Measurements from ENCODE around the gene MBNL3.

Gene MBNL3

DNA sequence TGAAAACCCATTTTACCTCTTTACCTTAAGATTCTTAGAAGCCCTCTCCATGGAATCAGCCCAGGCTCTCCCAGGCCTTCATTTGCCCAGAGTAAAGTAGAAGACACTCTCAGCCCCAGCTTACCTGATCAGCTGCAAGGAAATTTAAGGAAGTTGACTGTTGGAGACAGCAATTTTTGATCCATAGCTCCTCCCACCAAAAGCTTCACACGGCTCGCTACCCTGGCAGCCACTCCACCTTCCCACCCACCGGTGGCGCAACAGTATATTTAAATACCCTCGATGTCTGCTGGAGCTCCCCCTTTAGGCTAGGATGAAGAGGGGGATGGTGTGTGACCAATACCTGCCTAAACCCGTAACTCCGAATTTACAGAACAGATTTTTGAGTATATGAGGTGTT, 75.4 kb downstream of the MBNL3 start:
- DNase-seq: no peak

DNA sequence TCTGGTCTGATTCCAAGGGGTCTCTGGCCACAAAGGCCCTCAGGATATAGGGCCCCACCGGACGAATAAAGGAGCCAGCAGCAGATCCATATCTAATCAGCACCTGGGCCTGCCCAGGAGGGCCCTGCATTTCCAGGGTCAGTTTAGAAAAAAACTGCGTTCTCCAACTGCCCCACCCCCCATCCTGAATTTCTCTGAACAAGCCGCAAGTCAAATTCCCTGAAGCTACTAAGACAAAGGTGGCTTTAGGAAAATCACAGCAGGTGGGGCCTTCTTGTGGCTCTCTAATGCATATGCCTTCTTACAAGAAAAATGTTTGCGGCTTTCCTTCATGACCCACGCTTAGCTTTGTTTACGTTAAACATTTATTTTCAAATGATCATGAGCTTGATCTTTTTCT, 76.6 kb downstream of the MBNL3 start:
- no peak for DNase-seq

DNA sequence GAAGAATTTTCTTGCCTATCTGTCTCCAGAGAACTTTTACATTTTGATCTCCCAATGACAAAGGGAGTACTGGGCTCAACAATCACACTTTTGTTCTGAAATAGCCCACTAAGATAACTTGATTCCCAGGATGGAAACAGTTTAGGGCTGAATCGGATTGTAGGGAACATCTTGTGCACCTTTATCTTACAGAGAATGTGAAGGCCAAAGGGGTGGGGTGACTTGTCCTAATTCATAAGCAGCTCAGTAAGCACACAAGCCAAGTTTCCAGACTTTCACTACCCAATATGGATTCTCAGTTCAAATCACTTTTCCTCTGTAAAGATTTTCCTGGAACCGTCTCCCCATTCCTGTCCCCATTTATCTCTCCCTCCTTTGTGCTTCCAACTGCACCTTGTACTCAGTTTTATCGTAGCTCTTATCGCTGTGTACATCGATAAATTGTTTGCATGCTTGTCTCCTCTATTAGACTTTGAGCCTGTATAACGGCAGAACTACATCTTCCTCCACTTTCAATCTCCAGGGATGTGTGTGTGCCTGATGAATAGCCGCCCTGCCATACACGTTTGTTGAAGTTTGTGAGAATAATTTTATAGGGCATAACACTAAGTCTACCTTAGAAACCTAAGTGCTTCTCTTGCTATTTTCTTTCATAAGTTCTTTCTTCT, 77.4 kb downstream of the MBNL3 start:
- no peak for DNase-seq

DNA sequence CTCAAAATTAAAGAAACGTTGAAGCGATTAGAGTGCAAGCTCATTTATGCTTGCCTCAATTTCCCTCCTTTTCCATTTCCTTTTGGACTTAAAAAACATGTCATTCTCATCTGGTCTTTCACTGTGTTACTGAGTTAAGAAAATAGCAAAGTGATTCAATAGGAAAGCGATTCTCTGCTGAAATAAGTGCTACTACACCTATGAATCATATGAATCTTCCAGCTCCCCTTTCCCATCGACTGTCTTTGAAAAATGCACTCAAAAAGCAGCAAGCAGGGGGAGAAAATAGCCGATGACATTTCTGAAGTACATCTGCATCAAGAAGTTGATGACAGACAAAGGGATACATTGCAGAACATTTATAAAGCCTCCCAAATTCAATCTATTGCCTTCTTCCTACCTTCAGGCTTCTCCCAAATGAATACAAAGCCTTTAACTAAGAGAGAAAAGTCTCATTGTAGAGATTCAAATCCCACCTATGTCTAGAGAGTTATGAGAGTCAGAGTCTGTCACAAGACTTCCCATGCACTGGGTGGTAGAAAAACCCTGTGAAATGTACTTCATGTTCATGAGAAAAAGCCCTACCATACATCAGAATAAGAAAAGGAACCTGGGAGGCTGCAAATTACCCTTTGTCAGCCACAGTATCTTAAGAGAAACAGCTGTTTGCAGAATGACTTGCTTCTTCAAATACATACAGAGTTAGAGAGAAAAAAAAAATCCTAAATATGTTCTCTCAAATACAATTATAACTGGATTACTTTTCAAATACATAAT, 78.9 kb downstream of the MBNL3 start:
- DNase-seq: no peak

DNA sequence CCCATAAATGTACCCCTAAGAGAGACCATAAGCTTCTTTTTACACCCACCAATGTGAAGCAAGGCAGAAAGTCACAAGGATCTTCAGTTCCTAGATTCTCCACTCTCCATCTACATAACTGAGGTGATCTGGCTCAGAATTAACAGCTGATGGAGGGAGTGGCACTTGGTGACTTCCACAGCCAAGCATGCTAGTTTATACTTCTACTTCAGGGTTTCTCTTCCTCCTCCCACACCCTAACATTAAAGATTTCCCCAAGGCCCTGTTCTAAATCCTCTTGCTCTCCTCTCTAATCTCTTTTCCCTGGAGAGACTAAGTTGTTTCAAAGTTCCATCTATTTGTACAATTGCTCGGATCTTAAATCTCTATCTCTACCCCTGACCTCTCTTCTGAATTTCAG, 81.1 kb downstream of the MBNL3 start:
- no peak for DNase-seq

DNA sequence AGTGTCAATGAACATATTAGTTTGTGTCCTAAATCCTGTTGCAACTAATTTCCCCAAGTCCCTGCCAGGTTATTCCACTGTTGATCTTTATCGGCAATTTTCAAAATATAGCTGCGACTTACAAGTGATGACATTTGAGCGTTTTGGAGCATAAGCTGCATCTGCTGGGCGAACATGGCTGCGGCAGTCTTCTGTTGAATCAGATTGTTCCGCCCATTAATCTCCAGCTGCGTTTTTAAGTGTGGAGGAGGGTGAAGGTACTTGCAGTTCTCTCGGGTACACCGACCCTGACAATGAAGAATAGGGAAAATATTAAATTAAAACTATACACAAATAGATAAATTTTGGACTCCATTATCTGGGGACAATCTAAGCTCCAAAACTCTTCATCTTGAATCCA, 82.7 kb downstream of the MBNL3 start:
- DNase-seq: no peak

DNA sequence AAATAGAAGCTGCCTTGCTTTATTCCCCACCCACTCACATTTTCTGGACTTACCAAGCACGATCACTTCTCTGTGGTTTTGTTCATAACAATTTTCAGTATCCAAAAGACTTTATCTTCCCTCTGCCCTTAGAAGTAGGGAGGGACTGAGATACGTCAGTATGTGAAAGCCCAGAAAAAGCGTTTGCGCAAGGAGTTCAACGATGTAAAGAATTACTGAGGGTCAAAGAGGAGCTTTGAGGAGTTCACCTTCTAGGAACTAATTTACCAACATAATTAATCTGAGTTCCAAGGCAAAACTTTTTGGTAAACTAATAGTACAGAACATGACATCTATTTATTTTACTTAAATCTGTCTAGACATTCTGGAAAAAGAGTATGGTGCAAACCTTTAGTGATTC, 84.6 kb downstream of the MBNL3 start:
- DNase-seq: no peak

DNA sequence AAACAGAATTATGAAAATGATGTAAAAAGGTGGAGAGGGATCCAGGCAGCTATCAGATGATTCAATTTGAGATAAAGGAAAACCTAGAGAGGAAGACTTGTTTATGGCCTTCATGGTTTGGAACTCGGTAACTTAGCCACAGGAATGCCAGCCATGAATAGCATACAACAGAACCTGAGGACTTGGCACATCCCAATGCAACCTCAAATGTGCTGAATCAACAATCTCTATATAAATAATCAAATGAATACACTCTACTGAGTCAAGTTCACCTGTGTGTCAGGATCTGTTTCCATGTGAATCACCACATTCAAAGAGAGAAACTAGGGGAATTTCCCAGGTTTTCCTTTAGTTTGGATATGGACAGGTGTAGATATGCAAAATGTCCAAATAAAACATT, 86.9 kb downstream of the MBNL3 start:
- DNase-seq: no peak

DNA sequence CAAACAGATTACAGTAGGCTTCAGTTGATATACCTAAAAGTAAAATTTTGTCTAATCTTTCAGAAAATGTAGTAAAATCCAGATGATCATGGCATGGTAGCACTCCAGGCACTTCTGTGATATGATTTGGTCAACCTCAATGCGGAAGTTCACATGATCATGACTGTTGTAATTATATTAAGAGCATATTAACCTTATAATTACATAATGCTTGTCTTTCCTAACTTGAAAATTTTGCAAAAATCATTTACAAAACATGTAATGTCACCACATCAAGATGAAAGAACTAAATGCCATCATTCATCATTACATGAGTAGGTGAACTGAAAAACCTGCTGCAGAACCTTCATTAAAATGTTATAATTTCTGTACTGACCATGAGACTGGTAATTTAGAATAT, 88.1 kb downstream of the MBNL3 start:
- no peak for DNase-seq

DNA sequence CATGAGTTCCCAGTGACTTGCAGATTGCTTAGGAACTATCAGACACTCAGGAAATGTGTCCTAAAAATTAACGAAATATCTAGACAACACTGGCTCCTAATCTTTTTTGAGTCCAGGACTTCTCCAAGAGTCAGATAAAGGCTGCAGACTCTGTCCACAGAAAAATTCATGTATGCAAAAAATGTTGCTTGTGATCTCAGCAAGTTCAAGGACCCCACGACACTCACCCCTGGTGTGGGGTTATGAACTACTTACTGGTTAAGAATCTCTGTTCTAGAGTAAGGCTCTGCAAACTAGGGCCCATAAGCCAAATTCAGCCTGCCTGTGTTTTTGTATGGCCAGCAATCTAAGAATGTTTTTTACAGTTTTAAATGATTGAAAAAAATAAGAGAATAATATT, 93.2 kb downstream of the MBNL3 start:
- DNase-seq: no peak

DNA sequence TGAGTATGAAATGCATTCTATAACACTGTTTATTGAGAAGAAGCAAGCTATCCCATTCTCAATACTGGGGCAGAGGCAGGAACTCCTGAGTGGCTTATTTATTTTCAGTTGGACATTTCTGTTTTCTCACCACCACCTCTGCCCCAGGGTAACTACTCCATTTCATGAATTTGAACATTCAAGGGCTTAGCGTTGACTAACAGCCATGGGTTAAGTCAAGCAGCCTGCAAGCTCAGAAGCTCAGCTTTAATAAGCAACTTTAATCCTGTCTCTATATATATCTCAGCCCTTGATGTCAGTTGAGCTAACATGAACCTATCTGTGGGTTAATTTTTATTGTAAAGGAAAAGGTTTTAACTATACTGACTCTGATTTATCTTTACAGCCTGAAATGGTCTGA, 93.8 kb downstream of the MBNL3 start:
- no peak for DNase-seq

DNA sequence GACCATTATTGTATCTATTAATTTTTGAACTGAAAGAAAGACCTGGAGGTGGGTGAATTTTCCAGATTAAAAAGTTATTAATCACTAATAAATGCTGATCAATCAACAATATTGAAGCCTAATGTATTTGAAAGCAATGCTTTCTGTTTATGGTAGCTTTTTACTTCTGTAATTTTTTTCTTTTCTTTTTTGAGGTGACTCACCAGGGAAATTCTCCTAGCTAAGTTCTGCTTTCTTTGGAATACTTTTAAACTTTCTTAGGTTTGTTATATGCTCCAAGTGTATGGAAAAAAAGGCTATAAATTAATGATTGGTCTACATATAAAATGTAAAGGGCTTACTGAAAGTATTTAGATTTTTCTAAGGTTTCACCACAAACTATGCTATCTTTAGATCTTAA, 94.2 kb downstream of the MBNL3 start:
- no peak for DNase-seq

DNA sequence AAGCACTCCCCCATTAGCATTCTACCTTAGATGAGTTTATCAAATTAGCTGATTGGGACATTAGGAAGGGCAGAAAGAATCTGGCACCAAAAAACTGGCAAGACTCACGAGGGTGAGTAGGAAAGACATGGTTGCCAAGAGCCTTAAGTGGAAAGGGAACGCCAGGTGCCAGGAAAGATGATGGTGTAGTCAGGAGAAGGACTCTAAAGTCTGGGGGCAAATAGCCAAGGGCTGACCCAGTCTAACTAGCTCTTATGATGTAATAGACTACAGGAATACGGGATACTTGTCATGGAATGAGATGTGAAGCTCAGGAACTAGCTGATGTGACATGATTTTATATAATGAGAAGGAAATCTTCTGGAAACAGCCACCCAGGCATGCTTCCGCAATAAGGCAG, 94.8 kb downstream of the MBNL3 start:
- no peak for DNase-seq

DNA sequence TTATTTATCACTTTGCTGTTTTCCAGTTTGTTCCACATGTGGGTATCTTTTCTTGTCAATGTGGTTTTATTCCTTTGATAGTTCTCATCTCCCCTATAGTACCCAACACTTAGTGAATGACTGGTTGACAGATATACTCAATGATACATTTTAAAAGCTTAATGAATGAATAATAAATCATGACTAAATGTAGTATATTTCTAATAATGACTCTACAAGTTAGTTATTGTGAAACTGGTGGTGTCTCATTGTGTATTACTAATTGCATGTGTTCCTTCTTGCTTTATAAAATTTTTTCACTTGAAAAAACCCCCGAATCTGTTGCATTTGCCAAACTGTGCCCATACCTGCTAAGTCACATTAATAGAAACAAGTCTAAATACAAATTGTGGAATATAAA, 95.4 kb downstream of the MBNL3 start:
- DNase-seq: no peak

DNA sequence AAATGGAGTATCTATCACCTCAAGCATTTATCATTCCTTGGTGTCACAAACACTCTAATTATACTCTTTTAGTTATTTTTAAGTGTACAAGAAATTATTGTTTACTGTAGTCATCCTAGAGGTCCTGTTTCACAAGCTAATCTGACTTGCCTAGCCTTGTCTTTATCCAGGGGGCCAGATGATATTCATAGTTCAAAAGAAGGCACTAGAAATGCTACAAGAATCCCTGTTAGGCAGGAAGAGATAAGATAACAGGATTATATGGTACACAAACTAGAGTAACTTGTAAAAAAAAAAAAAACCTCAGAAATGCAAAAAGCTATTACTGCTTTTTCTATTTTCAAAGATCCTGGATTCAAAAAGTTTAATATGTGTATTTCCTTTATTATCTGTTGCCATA, 95.8 kb downstream of the MBNL3 start:
- DNase-seq: no peak

DNA sequence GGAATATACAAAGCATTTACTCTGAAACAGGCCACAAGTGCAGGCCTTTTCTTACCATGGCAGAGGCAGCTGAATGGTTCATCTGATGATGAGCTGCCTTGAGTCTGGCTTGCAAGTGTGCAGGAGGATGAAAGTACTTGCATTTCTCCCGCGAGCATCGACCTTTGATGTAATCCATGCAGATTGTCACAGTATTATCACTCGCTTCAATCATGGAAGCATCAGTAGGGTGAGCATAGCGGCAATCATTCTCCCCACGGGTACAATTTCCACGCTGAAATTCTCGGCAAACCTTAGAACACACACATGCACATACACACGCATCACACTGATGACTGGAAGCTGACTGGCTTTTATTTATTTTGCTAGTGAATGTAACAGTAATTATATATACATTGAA, 98.0 kb downstream of the MBNL3 start:
- DNase-seq: no peak

DNA sequence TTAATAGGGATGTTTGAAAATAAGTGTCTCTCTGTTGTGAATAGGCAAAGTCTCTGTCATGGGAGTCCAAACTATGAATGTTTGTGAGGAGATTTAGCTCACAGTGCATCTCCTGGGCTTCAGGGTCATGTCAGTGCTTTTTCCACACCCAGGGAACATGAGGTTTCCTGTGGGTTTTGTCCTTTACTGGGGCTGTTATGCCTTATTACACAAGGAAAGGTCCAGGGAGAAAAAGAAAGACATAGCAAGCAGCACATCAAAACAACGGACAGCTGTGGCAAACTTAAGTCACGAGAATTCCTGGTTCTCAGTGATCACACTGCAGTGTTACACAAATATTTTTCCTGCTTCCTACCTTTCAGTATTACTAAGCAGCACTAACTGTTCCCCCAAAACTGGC, 99.4 kb downstream of the MBNL3 start:
- no peak for DNase-seq

DNA sequence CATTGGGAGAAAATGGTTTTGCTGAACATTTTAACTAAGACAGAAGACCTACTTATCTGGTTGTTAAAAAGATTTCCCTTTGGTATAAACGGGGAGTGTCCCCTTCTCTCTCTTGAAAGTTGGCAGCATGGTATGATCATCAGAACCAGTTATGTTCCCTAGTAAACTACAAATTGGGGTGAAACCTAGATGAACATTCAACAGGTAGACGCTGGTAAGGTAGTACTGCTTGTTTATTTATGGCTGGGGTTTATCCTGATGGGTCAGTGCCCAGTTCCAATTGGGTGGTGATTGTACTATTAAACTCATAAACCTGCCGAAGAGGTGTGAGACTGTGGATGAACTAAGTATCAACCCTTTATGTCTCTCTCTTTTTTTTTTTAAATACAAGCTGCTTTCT, 100.5 kb downstream of the MBNL3 start:
- no peak for DNase-seq

DNA sequence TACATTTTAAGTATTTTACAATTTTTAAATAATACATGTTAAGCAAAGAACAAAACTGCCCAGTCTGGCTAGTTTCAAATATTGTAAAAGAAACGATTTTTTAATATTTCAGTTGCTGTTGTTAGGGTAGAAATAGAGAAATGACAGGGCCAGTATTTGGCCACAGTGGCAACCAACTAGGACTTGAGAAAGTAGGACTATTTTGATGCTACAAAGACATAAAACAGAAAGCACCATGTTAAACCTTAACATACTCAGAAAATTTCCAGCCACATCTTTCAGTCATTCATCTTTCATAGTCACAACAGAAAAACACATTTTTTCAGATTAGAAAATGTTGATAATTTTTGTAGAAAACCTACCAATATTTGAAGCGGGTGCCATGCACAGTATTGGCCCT, 104.5 kb downstream of the MBNL3 start:
- no peak for DNase-seq

DNA sequence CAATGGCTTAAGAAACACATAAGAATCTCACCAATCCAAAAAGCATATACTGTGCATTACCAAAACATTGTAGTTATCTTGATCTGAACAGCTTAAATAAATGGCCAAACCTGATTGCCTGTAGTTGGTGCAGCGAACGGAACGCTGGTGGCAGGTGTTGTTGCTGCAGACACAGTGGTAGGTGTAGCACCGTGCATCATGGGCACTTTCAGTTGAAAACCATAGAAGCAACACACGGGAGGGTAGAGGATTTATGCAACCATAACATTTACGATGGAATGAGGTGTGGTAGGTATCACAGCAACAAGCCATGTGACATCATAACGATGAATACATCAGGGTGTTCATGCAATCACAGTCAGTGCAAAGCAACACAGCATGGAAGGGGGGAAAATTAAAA, 106.8 kb downstream of the MBNL3 start:
- DNase-seq: no peak

DNA sequence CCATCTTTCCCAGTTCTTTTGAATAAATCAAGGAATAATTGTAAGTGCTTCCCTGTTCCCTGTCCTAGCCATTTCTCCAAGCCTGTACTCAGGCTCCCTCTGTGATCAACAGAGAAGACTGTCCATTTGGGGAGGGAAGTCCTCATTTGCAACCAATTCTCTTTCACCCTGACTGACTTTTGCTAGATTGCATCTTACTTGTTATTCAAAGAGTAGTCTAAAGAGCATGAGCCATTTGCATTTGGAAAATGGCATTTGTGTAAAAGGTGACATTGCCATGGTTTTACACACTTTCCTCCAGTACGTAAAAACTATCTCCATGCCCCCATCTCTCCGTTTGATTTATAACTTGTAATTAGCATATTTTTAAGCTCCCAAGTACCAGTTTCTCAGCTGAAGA, 110.6 kb downstream of the MBNL3 start:
- DNase-seq: no peak

DNA sequence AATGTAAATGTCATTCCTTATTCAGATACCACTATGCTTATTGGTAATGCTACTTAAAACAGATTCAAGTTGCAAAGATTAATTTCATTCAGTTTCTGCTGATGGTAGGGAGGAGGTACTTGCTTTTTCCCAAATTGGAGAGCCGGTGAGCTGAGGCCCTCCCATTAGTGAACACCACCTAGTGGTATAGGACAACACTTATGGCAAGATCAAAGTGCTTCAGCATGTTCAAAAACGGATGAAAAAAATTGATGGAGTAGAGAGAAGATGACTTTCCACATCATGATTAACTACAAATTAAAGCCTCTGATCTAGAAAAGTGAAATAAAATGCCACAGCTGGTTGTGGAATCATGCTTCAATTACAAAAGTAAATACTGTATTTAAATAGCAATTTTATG, 112.9 kb downstream of the MBNL3 start:
- no peak for DNase-seq

DNA sequence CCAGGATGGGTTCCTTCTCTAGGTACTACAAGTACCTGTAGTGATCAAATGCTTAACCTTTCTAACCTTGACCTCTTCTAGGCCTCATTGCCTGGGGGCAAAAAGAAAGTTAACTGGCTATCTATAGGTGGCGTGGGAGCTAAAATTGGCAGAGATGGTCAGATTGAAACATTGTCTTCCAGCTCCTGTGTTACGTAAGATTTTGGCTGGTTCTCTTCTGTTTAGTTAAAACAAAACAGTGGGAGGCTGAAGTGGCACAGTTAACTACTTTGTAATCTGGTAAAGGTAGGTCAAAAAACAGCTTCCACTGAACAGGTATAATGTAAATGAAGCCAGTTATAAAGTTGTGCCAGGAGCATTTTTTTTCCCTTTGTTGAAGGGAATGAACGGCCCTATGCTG, 115.2 kb downstream of the MBNL3 start:
- DNase-seq: no peak

DNA sequence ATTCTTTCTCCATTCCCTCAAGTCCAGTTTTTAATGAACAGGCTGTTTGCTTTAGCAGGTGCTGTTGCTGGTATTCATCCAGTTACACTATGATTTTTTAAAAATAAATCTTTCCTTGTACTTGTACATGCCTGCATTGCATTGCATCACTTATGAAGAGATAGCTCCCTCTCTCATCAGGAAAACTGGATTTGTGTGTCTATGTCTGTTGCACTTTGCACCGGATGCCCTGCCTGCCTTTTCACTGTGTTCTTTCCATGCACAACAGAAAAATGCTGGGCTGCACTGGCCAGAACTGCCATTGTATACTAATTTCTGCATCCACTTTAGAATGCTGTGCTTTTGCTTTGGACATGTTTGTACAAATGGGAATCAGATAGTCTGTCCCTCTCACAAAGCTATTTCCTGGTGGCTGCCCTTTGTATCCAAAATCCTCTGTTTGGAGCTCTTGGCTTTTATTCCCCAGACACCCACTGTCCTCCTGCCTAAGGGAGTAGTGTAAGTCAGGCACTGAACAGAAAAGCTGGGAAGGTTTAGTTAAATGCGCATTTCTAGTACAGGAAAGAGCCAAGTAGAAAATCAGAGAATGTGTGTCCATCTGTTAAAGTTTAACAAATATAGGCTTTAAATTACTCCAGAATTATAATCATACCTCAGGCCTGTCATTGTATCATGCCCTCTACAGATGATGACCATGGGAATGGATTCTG, 119.1 kb downstream of the MBNL3 start:
- DNase-seq: no peak
